Measurements from ENCODE around the gene PDCD4.

DNA sequence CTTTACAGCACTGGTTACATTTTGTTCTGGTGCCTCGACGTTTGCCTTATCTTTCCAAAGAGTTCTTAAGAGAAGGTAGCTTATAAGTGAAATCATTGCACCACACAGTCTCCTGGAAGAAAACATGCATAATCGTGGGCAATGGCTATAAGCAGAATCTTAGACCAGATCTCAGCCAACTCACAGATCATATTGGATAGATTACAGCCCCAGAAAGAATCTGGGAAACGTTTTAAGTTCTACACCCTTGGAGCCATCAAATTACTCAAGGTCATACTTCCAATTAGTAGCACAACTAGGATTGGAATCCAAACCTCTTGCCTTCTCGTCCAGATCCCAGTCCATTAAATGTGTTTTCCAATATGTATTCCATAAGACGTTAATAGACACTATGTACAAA is 8.8 kb upstream of the PDCD4 start:
- TF ChIP-seq CTCF (conservative IDR thresholded peaks at IDR 0.05), result no peak
- no peak for TF ChIP-seq ZFX (IDR thresholded peaks at IDR 0.05)
